Measurements from ENCODE around the gene UNC13A. TPM values are rescaled to one million over a fixed set of nuclear protein-coding genes. Genes with fewer than 3 reads are reported as not detected.
"Not testable (repeated sequence)": the region's sequence is repeated elsewhere in the genome, so short reads cannot be mapped to it uniquely, and the experiment has no call there.

Gene UNC13A
- total and polyA plus RNA-seq, 2 of the 8 experiments (the other 6 are each of a cell fraction or from before 2014, with no cell fraction given): 13.1 to 47.6 TPM

- H2BK5ac ChIP-seq (ENCODE audit: low read depth, low read length); H3K14ac ChIP-seq (ENCODE audit: insufficient read length): not testable (repeated sequence)
- 96% methylated on average over 4 of the region's 4 CpGs; no CpG with 5 or more reads in 1 of the 2 experiments for WGBS, 2 experiments (ENCODE audit: extremely low coverage in 1 of 2, insufficient coverage in 1 of 2, insufficient read length in 1 of 2, insufficient replicate concordance in 2 of 2, low coverage in 1 of 2, low lambda C conversion rate in 2 of 2, missing lambda C conversion rate in 1 of 2)
These were observed 135.4 kb downstream of the UNC13A start for GRCh38 chr19:17552735-17553134.

More at GRCh38 chr19:17552735-17553134, 135.4 kb downstream of the UNC13A start:
- not testable (repeated sequence) for H3K23ac ChIP-seq (ENCODE audit: insufficient read length); H2BK15ac ChIP-seq (ENCODE audit: low read length); H3K4me3 ChIP-seq (ENCODE audit: extremely low read depth in 1 of 4, insufficient read depth in 2 of 4, low read depth in 3 of 4, low read length in 4 of 4); H3K23me2 ChIP-seq (ENCODE audit: low read depth, low read length); H4K91ac ChIP-seq (replicated peaks; ENCODE audit: insufficient read length, low read length); H4K20me1 ChIP-seq (replicated peaks in 1 of 2; ENCODE audit: control insufficient read depth in 1 of 2, insufficient read depth in 2 of 2, low read length in 2 of 2); H3K27me3 ChIP-seq (replicated peaks in 1 of 4; ENCODE audit: control insufficient read depth in 3 of 4, extremely low read depth in 1 of 4, insufficient read depth in 3 of 4, low read length in 3 of 4); H3K4me1 ChIP-seq (replicated peaks in 1 of 4; ENCODE audit: control insufficient read depth in 3 of 4, insufficient read depth in 4 of 4, low read length in 3 of 4); H2BK12ac ChIP-seq (ENCODE audit: low read depth, low read length); H3K56ac ChIP-seq (replicated peaks; ENCODE audit: insufficient read length, low read depth, low read length); H3K4me2 ChIP-seq (ENCODE audit: insufficient read depth in 1 of 2, low read depth in 2 of 2, low read length in 2 of 2); H3K79me2 ChIP-seq (ENCODE audit: control insufficient read depth in 1 of 2, insufficient read depth in 2 of 2, low read length in 2 of 2); H3K36me3 ChIP-seq (ENCODE audit: control insufficient read depth in 2 of 4, insufficient read depth in 4 of 4, low read length in 3 of 4); H3K27ac ChIP-seq (ENCODE audit: low read depth, low read length); FAIRE-seq; H2AFZ ChIP-seq (ENCODE audit: low read length); H4K5ac ChIP-seq (ENCODE audit: insufficient read length, low read depth, low read length); H3K18ac ChIP-seq (ENCODE audit: extremely low read depth, low read length); H3K9me3 ChIP-seq (ENCODE audit: insufficient read depth in 2 of 2, low read depth in 1 of 2, low read length in 1 of 2); H2AK5ac ChIP-seq (ENCODE audit: low read depth, low read length); H2BK120ac ChIP-seq (replicated peaks; ENCODE audit: low read depth, low read length); H3K79me1 ChIP-seq (ENCODE audit: low read depth, low read length); H4K8ac ChIP-seq (ENCODE audit: extremely low read depth, insufficient read depth, low read length); H3K9ac ChIP-seq (replicated peaks in 1 of 4; ENCODE audit: extremely low read depth in 1 of 4, low read depth in 3 of 4, low read length in 3 of 4); H2BK20ac ChIP-seq (ENCODE audit: low read length); DNase-seq (ENCODE audit: low read depth in 1 of 2, low spot score in 2 of 2); H3K4ac ChIP-seq (replicated peaks; ENCODE audit: insufficient read length, low read depth, low read length)
- POLR2A ChIA-PET (ENCODE audit: partially characterized antibody): interaction anchor here (0.9 to 1.2 kb wide), 2 partner anchors 17 to 307 kb away, joined by 3 read pairs; partner anchors contain the start of gene RPL18A
- CTCF ChIA-PET (ENCODE audit: partially characterized antibody): interaction anchor here (0.8 to 2.5 kb wide), 9 partner anchors 10 to 222 kb away, joined by 3 to 16 read pairs (median 3); no protein-coding TSS in a partner anchor

Other genes starting within 250 kb of the UNC13A start
- 1.4 and 1.6 TPM in 2 replicates for gene TMEM221, start 239.7 kb downstream of the UNC13A start, total RNA-seq (2021; fragmentation: NEBNext Ultra II Directional; extraction: Animal tissue kit (Norgen Biotek cat#: 25700))
- 2.0 and 2.9 TPM in 2 replicates for gene TMEM221, start 239.7 kb downstream of the UNC13A start, polyA plus RNA-seq (2011; rRNA removed)
- gene NXNL1, start 227.4 kb downstream of the UNC13A start, total RNA-seq (2021; fragmentation: NEBNext Ultra II Directional; extraction: Animal tissue kit (Norgen Biotek cat#: 25700)): not detected in 2 replicates
- gene NXNL1, start 227.4 kb downstream of the UNC13A start, polyA plus RNA-seq (2011; rRNA removed): not detected in 2 replicates
- 7.3 and 7.5 TPM in 2 replicates for gene SLC27A1, start 217.8 kb downstream of the UNC13A start, total RNA-seq (2021; fragmentation: NEBNext Ultra II Directional; extraction: Animal tissue kit (Norgen Biotek cat#: 25700))
- 9.1 and 12.2 TPM in 2 replicates for gene SLC27A1, start 217.8 kb downstream of the UNC13A start, polyA plus RNA-seq (2011; rRNA removed)
- 67.5 and 72.8 TPM in 2 replicates for gene PGLS, start 176.7 kb downstream of the UNC13A start, total RNA-seq (2021; fragmentation: NEBNext Ultra II Directional; extraction: Animal tissue kit (Norgen Biotek cat#: 25700))
- 164 and 193 TPM in 2 replicates for gene PGLS, start 176.7 kb downstream of the UNC13A start, polyA plus RNA-seq (2011; rRNA removed)
- gene COLGALT1, start 132.7 kb downstream of the UNC13A start, total RNA-seq (2021; fragmentation: NEBNext Ultra II Directional; extraction: Animal tissue kit (Norgen Biotek cat#: 25700)): 40.4 and 44.7 TPM in 2 replicates
- gene COLGALT1, start 132.7 kb downstream of the UNC13A start, polyA plus RNA-seq (2011; rRNA removed): 58.1 and 62.8 TPM in 2 replicates
- 115 and 116 TPM in 2 replicates for gene MAP1S, start 31.1 kb upstream of the UNC13A start, total RNA-seq (2021; fragmentation: NEBNext Ultra II Directional; extraction: Animal tissue kit (Norgen Biotek cat#: 25700))
- gene MAP1S, start 31.1 kb upstream of the UNC13A start, polyA plus RNA-seq (2011; rRNA removed): 66.7 and 161 TPM in 2 replicates
- gene FCHO1, start 63.1 kb upstream of the UNC13A start, total RNA-seq (2021; fragmentation: NEBNext Ultra II Directional; extraction: Animal tissue kit (Norgen Biotek cat#: 25700)): 25.9 and 27.0 TPM in 2 replicates
- gene FCHO1, start 63.1 kb upstream of the UNC13A start, polyA plus RNA-seq (2011; rRNA removed): 13.0 and 19.5 TPM in 2 replicates
- gene B3GNT3, start 106.8 kb upstream of the UNC13A start, total RNA-seq (2021; fragmentation: NEBNext Ultra II Directional; extraction: Animal tissue kit (Norgen Biotek cat#: 25700)): 1.5 and 1.8 TPM in 2 replicates
- 1.5 and 2.1 TPM in 2 replicates for gene B3GNT3, start 106.8 kb upstream of the UNC13A start, polyA plus RNA-seq (2011; rRNA removed)
- 0.41 and 1.2 TPM in 2 replicates for gene INSL3, start 133.2 kb upstream of the UNC13A start, total RNA-seq (2021; fragmentation: NEBNext Ultra II Directional; extraction: Animal tissue kit (Norgen Biotek cat#: 25700))
- 1.1 and 1.5 TPM in 2 replicates for gene INSL3, start 133.2 kb upstream of the UNC13A start, polyA plus RNA-seq (2011; rRNA removed)
- 3.2 and 4.0 TPM in 2 replicates for gene JAK3, start 159.6 kb upstream of the UNC13A start, total RNA-seq (2021; fragmentation: NEBNext Ultra II Directional; extraction: Animal tissue kit (Norgen Biotek cat#: 25700))
- 4.7 TPM in 2 replicates for gene JAK3, start 159.6 kb upstream of the UNC13A start, polyA plus RNA-seq (2011; rRNA removed)
- gene RPL18A, start 171.6 kb upstream of the UNC13A start, total RNA-seq (2021; fragmentation: NEBNext Ultra II Directional; extraction: Animal tissue kit (Norgen Biotek cat#: 25700)): 2,749 and 2,894 TPM in 2 replicates
- gene RPL18A, start 171.6 kb upstream of the UNC13A start, polyA plus RNA-seq (2011; rRNA removed): 3,938 and 5,258 TPM in 2 replicates
- 1.2 and 1.5 TPM in 2 replicates for gene SLC5A5, start 183.6 kb upstream of the UNC13A start, total RNA-seq (2021; fragmentation: NEBNext Ultra II Directional; extraction: Animal tissue kit (Norgen Biotek cat#: 25700))
- 1.8 and 2.2 TPM in 2 replicates for gene SLC5A5, start 183.6 kb upstream of the UNC13A start, polyA plus RNA-seq (2011; rRNA removed)
- 101 and 103 TPM in 2 replicates for gene CCDC124, start 244.7 kb upstream of the UNC13A start, total RNA-seq (2021; fragmentation: NEBNext Ultra II Directional; extraction: Animal tissue kit (Norgen Biotek cat#: 25700))
- gene CCDC124, start 244.7 kb upstream of the UNC13A start, polyA plus RNA-seq (2011; rRNA removed): 95.2 and 135 TPM in 2 replicates